Peyer's patch (tissue), 4 donors: ENCODE measurements around the gene OSBPL6.

Source experiments
- CTCF ChIP-seq, 6 experiments: fragments of 450-650 bp in 4 of 6; fragments of 200-600 bp in 2 of 6; sonication (generic) in 1 of 6; IDR thresholded peaks; one replicate each; pipeline ENCODE4 v1.5.1; 2017 to 2019; ENCODE audit warnings: antibody characterized with exemption in 6 of 6, mild to moderate bottlenecking in 3 of 6, moderate library complexity in 1 of 6
- POLR2A ChIP-seq, 2 donors: fragments of 450-650 bp; IDR thresholded peaks; one replicate each; pipeline ENCODE4 v1.5.1; 2017; ENCODE audit warnings: antibody characterized with exemption in 2 of 2, mild to moderate bottlenecking in 2 of 2, moderate library complexity in 2 of 2

GRCh38 chr2:178251151-178251955, 57.0 kb downstream of the OSBPL6 start:
- TF ChIP-seq CTCF (IDR thresholded peaks at IDR 0.05) = no peak
- TF ChIP-seq POLR2A (IDR thresholded peaks at IDR 0.05) = no peak
